Breast epithelium (tissue), 3 donors: ENCODE data around the gene ARHGEF26.

ENCODE experiments used
- CTCF ChIP-seq, 3 donors: fragments of 450-650 bp; IDR thresholded peaks; one replicate each; pipeline ENCODE4 v1.5.1; 2016 to 2017; ENCODE audit warnings: antibody characterized with exemption in 3 of 3, mild to moderate bottlenecking in 3 of 3, moderate library complexity in 3 of 3
- POLR2A ChIP-seq: fragments of 450-650 bp; IDR thresholded peaks from one replicate; pipeline ENCODE4 v1.6.1; 2016; ENCODE audit warnings: antibody characterized with exemption, mild to moderate bottlenecking, moderate library complexity

GRCh38 chr3:154217671-154218070 lies 96.5 kb downstream of the ARHGEF26 start:
- TF ChIP-seq CTCF (IDR thresholded peaks at IDR 0.05) = no peak
- no peak for TF ChIP-seq POLR2A
